Activated naive CD4-positive, alpha-beta T cell treated with anti-CD3 and anti-CD28 coated beads, Interleukin-2, amount 50 U/mL, for 24 hours (primary cell): ENCODE results near the gene CIPC.

ENCODE experiments used
- H3K27ac Mint-ChIP-seq: one replicate; pipeline ENCODE4 v1.8.0; 2021; ENCODE audit warnings: mild to moderate bottlenecking, mixed read lengths
- H3K27me3 Mint-ChIP-seq: one replicate; pipeline ENCODE4 v1.8.0; 2021; ENCODE audit warnings: mixed read lengths
- H3K36me3 Mint-ChIP-seq: one replicate; pipeline ENCODE4 v1.8.0; 2021; ENCODE audit warnings: mixed read lengths
- H3K4me1 Mint-ChIP-seq: one replicate; pipeline ENCODE4 v1.8.0; 2021; ENCODE audit warnings: mixed read lengths
- H3K4me3 Mint-ChIP-seq: one replicate; pipeline ENCODE4 v1.8.0; 2021; ENCODE audit warnings: mild to moderate bottlenecking, mixed read lengths
- H3K9me3 Mint-ChIP-seq: one replicate; pipeline ENCODE4 v1.8.0; 2021; ENCODE audit warnings: mixed read lengths

The CIPC gene

DNA sequence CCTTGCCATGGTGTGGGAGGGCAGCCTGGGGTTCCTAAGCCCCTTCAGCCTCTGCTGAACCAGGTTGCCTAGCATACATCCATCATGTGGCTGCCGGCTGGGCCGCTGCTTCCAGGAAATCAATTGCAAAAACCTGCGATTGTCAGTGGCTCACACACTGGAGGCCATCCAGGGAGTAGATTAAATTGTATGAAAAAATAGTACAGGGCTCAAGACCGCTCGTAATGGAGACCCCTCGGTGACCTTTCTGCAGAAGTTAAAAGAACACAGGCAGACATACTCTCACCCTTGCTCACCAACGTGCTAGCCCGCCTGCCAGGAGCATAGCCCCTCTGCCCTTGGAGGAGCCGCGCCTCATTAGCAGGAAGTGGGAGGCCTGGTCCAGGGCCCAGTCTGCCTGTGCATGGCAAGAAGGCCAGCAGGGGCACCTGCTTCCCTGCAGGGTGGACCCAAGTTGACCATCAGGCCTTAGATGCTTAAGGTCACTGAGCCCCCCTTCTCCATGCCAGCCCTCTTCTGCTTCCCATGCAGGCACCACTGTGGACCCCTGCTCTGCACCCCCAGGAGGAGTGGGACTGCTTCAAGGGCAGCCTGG lies 31.4 kb upstream of the CIPC start:
- peaks cover 1% of the 10 kb centered on the region for H3K27me3 Mint-ChIP-seq
- peaks cover 3% of the 10 kb centered on the region for H3K4me1 Mint-ChIP-seq
- H3K36me3 Mint-ChIP-seq = no peaks in the 10 kb centered on the region
- H3K4me3 Mint-ChIP-seq = no peak overlapping the region
- H3K9me3 Mint-ChIP-seq = no peaks in the 10 kb centered on the region
- no peak overlapping the region for H3K27ac Mint-ChIP-seq

DNA sequence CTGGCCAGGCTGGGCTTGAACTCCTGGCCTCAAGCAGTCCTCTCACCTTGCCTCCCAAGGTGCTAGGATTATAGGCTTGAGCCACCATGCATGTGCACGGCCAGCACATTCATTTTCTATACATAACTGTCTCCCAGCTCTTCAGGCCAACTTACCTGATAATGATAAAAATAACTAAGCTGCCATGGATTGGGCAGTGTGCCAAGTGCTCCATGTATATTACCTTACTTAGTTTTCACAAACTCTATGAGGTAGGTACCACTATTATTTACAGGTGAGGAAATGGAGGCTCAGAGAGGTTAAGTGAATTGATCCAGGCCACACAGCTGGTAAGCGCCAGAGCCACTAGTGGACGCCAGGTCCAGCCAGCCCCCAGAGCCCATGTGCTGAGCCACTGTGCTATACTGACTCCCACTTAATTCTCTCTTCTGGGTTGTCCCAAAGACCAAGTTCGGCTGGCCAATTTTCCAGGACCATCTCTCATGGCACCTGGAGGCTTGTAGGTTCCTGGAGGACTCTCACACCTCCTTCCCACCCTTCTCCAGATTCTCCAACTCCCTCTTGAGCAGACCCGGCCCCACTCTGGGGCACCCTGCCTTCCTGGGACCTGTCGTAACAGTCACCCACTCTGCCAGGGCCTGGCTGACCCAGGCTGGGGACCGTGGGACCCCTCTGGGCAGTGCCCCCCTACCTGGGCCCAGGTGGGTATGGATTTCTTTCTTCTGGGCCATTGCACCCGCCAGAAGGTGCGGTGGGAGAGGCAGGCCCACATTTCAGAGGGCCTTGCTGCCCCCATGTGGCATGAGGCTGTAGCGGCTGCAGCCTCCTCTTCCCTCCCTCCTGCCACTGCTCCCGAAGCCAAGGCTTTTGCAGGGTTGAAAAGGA lies 30.2 kb upstream of the CIPC start:
- Mint-ChIP-seq H3K4me3 (no peak overlapping the region), H3K36me3 (no peaks in the 10 kb centered on the region), H3K4me1 (peaks cover 3% of the 10 kb centered on the region), H3K27ac (no peak overlapping the region), H3K27me3 (peaks cover 1% of the 10 kb centered on the region), H3K9me3 (no peaks in the 10 kb centered on the region)

DNA sequence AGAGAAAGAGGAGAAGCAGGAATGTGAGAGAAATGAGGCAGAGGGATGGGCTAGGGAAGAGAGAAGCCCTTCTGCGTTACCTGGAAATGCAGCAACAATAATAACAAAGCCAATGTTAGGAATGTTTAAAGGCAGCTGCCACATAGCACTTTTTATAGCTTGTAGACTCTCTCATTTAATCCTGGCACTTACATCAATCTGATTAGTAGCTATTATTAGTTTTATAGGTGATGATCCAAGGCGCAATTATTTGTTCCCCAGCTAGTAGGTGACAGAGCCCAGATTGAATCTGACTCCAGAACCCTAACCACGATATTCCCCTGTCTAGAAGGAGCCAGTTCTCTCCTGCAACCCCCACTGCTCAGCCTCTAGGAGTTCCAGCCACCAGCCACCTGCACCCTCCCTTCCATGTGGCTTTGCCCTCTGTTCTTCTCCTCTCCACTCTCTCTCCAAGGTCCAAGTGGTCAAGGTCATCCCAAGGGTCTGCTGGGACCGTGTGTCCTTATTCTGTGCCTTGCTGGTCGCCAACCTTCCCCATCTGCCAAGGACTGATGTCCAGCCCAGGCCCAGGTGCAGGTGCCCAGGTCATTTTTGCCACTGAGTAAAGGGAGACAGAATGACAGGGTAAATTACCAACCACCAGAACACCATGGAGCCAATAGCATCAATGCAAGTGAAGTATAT lies 29.4 kb upstream of the CIPC start:
- peaks cover 3% of the 10 kb centered on the region for H3K4me1 Mint-ChIP-seq

DNA sequence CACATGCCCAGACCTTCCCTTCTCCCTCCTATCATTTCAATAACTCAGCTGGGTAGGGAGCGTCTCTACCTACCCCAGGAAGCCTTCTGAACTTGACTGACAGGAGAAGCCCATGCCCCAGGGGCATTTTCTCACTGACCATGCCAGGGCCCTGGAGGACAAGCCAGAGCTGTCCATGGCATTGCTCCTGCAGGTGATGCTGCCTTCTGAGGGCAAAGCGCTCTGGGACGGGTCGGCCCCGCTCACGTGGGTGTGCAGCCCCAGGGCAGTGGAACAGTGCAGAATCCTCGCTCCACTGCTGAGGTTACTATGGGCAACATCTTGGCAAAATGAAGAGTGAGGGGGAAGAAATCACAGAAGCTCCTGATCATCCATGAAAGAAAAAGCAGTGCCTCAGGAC lies 28.5 kb upstream of the CIPC start:
- Mint-ChIP-seq H3K27me3 (peaks cover 1% of the 10 kb centered on the region), H3K36me3 (no peaks in the 10 kb centered on the region), H3K4me3 (no peak overlapping the region), H3K27ac (no peak overlapping the region), H3K9me3 (no peaks in the 10 kb centered on the region), H3K4me1 (peaks cover 3% of the 10 kb centered on the region)

More for the DNA sequence above, 29.4 kb upstream of the CIPC start:
- Mint-ChIP-seq H3K4me3 (no peak overlapping the region), H3K27me3 (peaks cover 1% of the 10 kb centered on the region), H3K36me3 (no peaks in the 10 kb centered on the region), H3K9me3 (no peaks in the 10 kb centered on the region), H3K27ac (no peak overlapping the region)

DNA sequence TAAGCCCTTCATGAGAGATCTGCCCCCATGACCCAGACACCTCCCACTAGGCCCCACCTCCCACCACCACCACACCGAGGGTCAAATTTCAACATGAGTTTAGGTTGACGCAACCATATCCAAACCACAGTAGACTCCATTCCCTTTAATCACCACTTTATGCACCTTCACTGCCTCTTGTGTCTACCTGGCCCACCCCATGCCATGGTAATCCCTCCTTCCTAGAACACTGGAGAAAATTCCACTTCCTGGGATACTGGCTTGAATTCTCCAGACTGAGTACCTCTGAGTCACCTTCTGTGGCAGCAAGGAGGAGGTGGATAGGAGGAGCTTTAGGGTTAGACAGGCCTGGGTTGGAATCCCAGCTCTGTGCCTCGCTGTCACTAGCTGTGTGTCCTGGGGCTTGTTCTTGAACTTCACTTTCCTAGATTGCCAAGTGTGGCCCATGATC lies 26.1 kb upstream of the CIPC start:
- no peaks in the 10 kb centered on the region for H3K9me3 Mint-ChIP-seq
- H3K27ac Mint-ChIP-seq = no peak overlapping the region
- peaks cover 1% of the 10 kb centered on the region for H3K27me3 Mint-ChIP-seq

DNA sequence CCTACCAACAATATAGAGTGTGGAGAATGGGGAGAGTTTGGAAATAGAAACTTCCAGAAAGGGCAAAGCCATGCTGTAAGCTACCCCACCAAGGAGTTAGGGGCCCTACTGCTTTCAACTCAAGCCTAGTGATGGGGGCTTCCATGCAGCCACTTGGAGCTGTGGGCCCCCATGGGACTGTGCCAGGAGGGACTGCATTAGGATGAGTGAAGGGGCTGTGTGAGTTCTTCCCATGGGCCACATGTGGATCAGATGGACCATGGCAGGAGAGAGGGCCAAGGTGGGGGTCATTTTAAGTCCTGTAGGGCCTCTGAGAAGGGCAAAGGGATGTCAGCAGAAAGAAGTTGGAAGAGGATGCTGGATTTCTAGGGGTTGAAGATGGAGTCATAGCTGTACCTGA lies 23.1 kb upstream of the CIPC start:
- Mint-ChIP-seq H3K27ac (no peak overlapping the region), H3K4me1 (no peaks in the 10 kb centered on the region), H3K36me3 (no peaks in the 10 kb centered on the region), H3K4me3 (no peak overlapping the region), H3K9me3 (peaks cover 2% of the 10 kb centered on the region), H3K27me3 (no peaks in the 10 kb centered on the region)

More for the DNA sequence above, 26.1 kb upstream of the CIPC start:
- Mint-ChIP-seq H3K36me3 (no peaks in the 10 kb centered on the region), H3K4me3 (no peak overlapping the region), H3K4me1 (peaks cover 3% of the 10 kb centered on the region)

DNA sequence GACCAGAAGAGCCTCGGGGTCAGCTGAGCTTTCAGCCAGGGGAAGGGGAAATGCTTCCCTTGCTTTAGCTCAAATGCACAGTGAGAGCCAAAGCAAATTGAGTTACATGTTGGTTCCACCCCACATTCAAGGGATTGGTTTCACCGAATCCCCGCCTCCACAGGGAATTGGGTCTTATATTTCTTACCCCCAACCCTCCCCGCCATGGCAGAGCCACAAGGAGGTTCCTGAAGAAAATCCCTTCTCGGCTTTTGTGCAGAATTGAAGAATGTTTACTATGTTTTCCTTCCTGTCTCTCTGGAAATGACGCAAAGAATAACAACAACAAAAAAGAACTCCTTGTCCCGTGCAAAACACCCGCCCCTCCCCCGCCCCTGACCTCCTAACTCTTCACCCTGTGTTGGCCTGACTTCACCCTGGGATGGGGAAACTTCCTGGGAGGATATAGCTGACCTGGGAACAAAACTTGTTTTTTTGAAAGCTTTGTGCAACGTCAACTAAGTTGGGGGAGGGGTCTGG lies 21.9 kb upstream of the CIPC start:
- peaks cover 4% of the 10 kb centered on the region for H3K36me3 Mint-ChIP-seq
- no peak overlapping the region for H3K4me3 Mint-ChIP-seq
- H3K4me1 Mint-ChIP-seq = no peaks in the 10 kb centered on the region
- no peak overlapping the region for H3K27ac Mint-ChIP-seq
- peaks cover 5% of the 10 kb centered on the region for H3K9me3 Mint-ChIP-seq
- H3K27me3 Mint-ChIP-seq = no peaks in the 10 kb centered on the region

DNA sequence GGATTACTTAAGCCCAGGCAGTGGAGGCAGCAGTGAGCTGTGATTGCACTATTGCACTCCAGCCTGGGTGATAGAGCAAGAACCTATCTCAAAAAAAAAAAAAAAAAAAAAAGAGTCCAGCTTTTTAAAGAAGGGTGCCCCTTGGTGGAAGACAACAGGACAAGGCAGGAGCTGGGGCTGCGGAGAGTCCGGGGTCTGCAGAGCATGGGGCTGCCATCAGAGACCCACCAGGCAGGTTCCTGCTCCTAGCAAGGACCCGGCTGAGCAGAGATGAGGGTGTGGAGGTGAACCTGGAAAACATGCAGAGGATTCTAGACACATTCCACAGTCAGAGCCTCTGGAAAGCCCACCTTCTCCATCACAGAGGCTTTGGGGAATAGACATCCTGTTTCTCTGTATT lies 21.0 kb upstream of the CIPC start:
- H3K27ac Mint-ChIP-seq = no peak overlapping the region
- no peaks in the 10 kb centered on the region for H3K4me1 Mint-ChIP-seq
- peaks cover 4% of the 10 kb centered on the region for H3K36me3 Mint-ChIP-seq
- H3K27me3 Mint-ChIP-seq = no peaks in the 10 kb centered on the region
- peaks cover 5% of the 10 kb centered on the region for H3K9me3 Mint-ChIP-seq
- no peak overlapping the region for H3K4me3 Mint-ChIP-seq

DNA sequence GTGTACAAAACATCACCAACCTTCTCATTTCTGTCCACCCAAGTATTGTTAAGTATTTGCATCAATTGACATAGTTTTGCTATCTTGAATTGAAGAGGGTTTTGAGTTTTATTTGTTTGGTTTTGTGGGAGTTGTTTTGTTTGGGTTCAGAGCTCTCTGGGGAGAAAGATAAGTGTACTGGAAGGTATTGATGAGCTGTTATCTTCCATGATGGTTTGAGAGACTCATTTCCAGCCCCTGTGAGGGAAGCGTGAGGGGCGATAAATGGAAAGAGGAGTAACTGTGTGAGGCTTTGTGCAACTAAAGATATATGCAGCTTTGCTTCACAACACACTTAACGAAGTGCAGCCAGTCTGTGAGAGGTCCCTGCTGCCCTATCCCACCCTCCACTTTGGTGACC lies 15.7 kb upstream of the CIPC start:
- H3K27ac Mint-ChIP-seq = no peak overlapping the region
- peaks cover 5% of the 10 kb centered on the region for H3K9me3 Mint-ChIP-seq
- H3K4me1 Mint-ChIP-seq = peaks cover 6% of the 10 kb centered on the region
- no peak overlapping the region for H3K4me3 Mint-ChIP-seq
- peaks cover 4% of the 10 kb centered on the region for H3K36me3 Mint-ChIP-seq
- H3K27me3 Mint-ChIP-seq = no peaks in the 10 kb centered on the region

DNA sequence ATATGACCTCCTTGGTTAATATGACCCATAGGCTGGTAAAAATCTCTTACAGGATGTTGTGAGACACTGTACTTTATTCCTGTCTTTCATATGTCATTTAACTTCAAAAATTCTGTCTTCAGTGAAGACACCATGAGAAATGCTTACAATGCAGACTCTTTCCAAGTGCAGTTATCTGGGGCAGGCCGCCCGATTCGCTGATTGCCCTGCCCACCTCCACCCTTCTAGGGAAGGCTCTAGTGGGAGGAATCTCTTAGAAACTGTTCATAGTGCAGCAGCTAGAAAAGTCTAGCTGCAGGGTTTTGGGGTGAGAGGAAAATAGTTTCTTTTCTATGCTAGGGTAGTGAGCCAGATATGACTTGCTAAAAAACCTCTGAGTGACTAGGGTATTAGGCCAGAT lies 15.0 kb upstream of the CIPC start:
- H3K27me3 Mint-ChIP-seq = no peaks in the 10 kb centered on the region
- H3K4me3 Mint-ChIP-seq = no peak overlapping the region
- H3K4me1 Mint-ChIP-seq = peaks cover 6% of the 10 kb centered on the region
- H3K36me3 Mint-ChIP-seq = peaks cover 4% of the 10 kb centered on the region
- peaks cover 5% of the 10 kb centered on the region for H3K9me3 Mint-ChIP-seq
- no peak overlapping the region for H3K27ac Mint-ChIP-seq

DNA sequence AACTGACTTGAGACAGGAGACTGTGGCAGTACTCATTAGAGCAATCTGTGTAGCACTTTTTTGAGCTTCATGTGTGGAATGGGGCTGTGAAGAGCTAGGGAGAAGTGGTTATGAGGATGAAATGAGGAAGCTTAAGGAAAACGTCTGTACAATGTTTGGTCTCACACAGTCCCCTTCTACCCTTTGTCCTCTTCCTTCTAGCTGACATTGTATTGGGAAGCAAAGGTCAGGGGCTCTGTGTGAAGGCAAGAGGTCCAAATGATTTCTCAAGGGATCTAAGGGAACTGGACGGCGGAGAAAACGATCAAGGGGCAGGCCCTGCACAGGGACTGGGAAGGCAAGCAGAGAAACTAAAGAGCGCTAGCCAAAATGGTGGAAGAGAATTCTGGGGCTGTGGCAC lies 13.1 kb upstream of the CIPC start:
- H3K4me1 Mint-ChIP-seq = peaks cover 6% of the 10 kb centered on the region
- no peak overlapping the region for H3K27ac Mint-ChIP-seq

DNA sequence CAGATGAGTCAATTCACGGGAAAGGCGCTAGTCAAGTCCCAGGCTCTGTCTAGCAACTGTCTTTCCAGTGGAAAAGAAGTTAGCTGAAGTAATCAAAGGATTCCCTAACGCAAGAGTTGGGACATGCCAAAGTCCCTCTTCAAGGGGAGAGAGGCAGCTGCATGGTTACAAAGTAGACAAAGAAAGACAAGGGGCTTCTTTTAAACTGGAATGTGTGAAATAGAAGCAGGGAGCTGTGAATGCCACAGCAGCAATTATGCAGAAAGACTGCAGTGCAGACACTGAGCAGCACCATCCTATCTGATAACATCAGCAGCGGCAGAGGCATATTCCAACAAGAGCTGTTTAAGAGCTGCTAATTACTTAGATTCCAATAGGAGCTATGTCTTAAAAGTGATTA lies 12.5 kb upstream of the CIPC start:
- Mint-ChIP-seq H3K36me3 (peaks cover 4% of the 10 kb centered on the region), H3K27ac (no peak overlapping the region), H3K9me3 (no peaks in the 10 kb centered on the region)

More for the DNA sequence above, 13.1 kb upstream of the CIPC start:
- H3K9me3 Mint-ChIP-seq = peaks cover 4% of the 10 kb centered on the region
- H3K36me3 Mint-ChIP-seq = peaks cover 6% of the 10 kb centered on the region
- H3K4me3 Mint-ChIP-seq = no peak overlapping the region
- H3K27me3 Mint-ChIP-seq = no peaks in the 10 kb centered on the region

DNA sequence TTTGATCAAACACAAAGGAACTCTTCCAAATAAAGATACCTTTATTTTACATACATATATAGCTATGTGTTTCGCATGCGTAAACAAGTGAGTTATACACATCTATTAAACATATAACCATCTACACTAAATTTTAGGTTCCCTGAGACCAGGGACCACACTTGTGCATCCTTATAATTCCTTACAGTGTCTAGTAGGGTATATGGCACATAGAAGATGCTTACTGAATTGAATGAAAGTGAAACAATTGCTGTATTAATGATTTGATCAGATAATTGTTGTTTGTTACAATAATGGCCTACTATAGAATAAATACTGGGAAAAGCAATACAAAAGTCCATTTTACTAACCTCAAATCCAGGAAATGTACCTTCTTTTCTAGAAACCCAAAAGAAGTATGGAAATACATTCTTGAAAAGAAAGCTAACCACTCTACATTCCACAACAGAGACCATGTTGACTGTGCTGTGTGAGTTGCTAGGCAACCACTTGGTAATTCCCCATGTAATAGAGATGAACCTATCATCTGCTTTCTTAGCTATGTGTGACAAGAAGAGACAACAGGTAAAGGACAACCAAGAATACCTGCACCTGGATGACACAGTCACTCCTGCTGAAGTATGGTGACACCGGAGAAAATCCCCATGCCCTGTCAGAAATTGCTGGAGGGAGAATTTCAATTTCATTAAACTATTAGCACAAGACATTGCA lies 11.9 kb upstream of the CIPC start:
- Mint-ChIP-seq H3K36me3 (peaks cover 2% of the 10 kb centered on the region), H3K9me3 (no peaks in the 10 kb centered on the region), H3K27me3 (no peaks in the 10 kb centered on the region), H3K27ac (no peak overlapping the region), H3K4me1 (peaks cover 6% of the 10 kb centered on the region), H3K4me3 (no peak overlapping the region)

More for the DNA sequence above, 12.5 kb upstream of the CIPC start:
- Mint-ChIP-seq H3K4me3 (no peak overlapping the region), H3K27me3 (no peaks in the 10 kb centered on the region), H3K4me1 (peaks cover 6% of the 10 kb centered on the region)

DNA sequence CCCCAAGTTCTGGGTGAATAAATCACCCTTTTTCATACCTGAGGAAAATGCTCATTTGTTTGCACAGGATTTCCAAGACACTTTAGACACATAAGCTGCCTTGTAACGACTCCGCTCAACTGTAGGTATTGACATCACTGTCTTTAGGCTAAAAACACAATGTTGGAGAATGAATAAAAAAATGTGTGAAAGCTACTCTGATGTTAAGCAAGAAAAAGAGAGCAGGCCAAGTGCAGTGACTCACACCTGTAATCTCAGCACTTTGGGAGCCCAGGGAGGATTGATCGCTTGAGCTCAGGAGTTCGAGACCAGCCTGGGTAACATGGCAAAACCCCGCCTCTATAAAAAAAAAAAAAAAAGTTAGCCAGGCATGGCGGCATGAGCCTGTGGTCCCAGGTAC lies 11.1 kb upstream of the CIPC start:
- H3K27ac Mint-ChIP-seq = no peak overlapping the region

DNA sequence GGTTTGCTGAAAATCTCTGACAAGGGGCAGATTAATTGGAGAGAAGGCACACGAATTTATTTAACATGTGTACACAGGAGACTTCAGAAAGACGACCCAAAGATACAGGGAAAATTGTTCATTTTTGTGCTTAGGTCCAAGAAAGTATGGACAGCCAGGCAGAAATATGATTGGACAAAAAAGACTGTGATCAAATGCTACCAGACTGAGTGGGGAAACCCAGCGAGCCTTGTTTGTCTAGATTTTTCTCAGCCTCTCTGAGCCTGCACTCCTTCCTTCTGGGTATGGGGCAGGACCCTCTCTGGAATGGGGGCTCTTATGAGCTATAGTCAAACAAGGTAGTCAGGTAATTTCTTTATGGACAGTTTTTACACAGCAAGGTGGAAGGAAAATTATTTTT lies 10.4 kb upstream of the CIPC start:
- Mint-ChIP-seq H3K4me3 (no peak overlapping the region), H3K27me3 (no peaks in the 10 kb centered on the region), H3K27ac (no peak overlapping the region), H3K4me1 (peaks cover 6% of the 10 kb centered on the region), H3K9me3 (peaks cover 5% of the 10 kb centered on the region), H3K36me3 (peaks cover 5% of the 10 kb centered on the region)

More for the DNA sequence above, 11.1 kb upstream of the CIPC start:
- Mint-ChIP-seq H3K4me3 (no peak overlapping the region), H3K27me3 (no peaks in the 10 kb centered on the region), H3K36me3 (peaks cover 5% of the 10 kb centered on the region), H3K4me1 (peaks cover 6% of the 10 kb centered on the region), H3K9me3 (peaks cover 5% of the 10 kb centered on the region)
